Measurements from ENCODE around the gene ERC2. TPM values are rescaled to one million over a fixed set of nuclear protein-coding genes. Genes with fewer than 3 reads are reported as not detected.

Gene ERC2
- total RNA-seq, 1 donor from 2014 or later: 0.35 TPM

GRCh38 chr3:55746808-55747413, 721.4 kb downstream of the ERC2 start:
- no peaks in the 10 kb centered on the region for H3K9me3 Mint-ChIP-seq (ENCODE audit: unreplicated experiment)
- no peak overlapping the region for H3K4me3 Mint-ChIP-seq (ENCODE audit: unreplicated experiment)
- no peak for DNase-seq (ENCODE audit: extremely low spot score, unreplicated experiment)
- H3K36me3 Mint-ChIP-seq (ENCODE audit: unreplicated experiment): no peaks in the 10 kb centered on the region
- TF ChIP-seq CTCF (IDR thresholded peaks at IDR 0.05): peak; percentile 64
- H3K4me1 Mint-ChIP-seq (ENCODE audit: unreplicated experiment): peaks cover 15% of the 10 kb centered on the region
- H3K27me3 Mint-ChIP-seq (ENCODE audit: unreplicated experiment): no peaks in the 10 kb centered on the region
- H3K27ac Mint-ChIP-seq (ENCODE audit: unreplicated experiment): no peak overlapping the region

- H3K9me3 Mint-ChIP-seq (ENCODE audit: unreplicated experiment): no peaks in the 10 kb centered on the region
- H3K27ac Mint-ChIP-seq (ENCODE audit: unreplicated experiment): no peak overlapping the region
- H3K4me1 Mint-ChIP-seq (ENCODE audit: unreplicated experiment): peaks cover 9% of the 10 kb centered on the region
- H3K36me3 Mint-ChIP-seq (ENCODE audit: unreplicated experiment): no peaks in the 10 kb centered on the region
- no peak for DNase-seq (ENCODE audit: extremely low spot score, unreplicated experiment)
- TF ChIP-seq CTCF (IDR thresholded peaks at IDR 0.05): no peak
- H3K4me3 Mint-ChIP-seq (ENCODE audit: unreplicated experiment): no peak overlapping the region
- H3K27me3 Mint-ChIP-seq (ENCODE audit: unreplicated experiment): no peaks in the 10 kb centered on the region
Observed at GRCh38 chr3:55742832-55743136, 725.5 kb downstream of the ERC2 start.

- H3K9me3 Mint-ChIP-seq (ENCODE audit: unreplicated experiment): no peaks in the 10 kb centered on the region
Observed at GRCh38 chr3:55742022-55742831, 726.0 kb downstream of the ERC2 start.

GRCh38 chr3:55737186-55737585, 731.1 kb downstream of the ERC2 start:
- Mint-ChIP-seq H3K27ac (ENCODE audit: unreplicated experiment) (no peak overlapping the region), H3K4me1 (ENCODE audit: unreplicated experiment) (peaks cover 6% of the 10 kb centered on the region), H3K36me3 (ENCODE audit: unreplicated experiment) (no peaks in the 10 kb centered on the region), H3K27me3 (ENCODE audit: unreplicated experiment) (peaks cover 8% of the 10 kb centered on the region), H3K4me3 (ENCODE audit: unreplicated experiment) (no peak overlapping the region), H3K9me3 (ENCODE audit: unreplicated experiment) (no peaks in the 10 kb centered on the region)
- no peak for DNase-seq (ENCODE audit: extremely low spot score, unreplicated experiment)
- TF ChIP-seq CTCF (IDR thresholded peaks at IDR 0.05): no peak

More at GRCh38 chr3:55742022-55742831, 726.0 kb downstream of the ERC2 start:
- DNase-seq (ENCODE audit: extremely low spot score, unreplicated experiment): no peak
- Mint-ChIP-seq H3K27ac (ENCODE audit: unreplicated experiment) (no peak overlapping the region), H3K27me3 (ENCODE audit: unreplicated experiment) (no peaks in the 10 kb centered on the region), H3K4me3 (ENCODE audit: unreplicated experiment) (no peak overlapping the region), H3K4me1 (ENCODE audit: unreplicated experiment) (peaks cover 9% of the 10 kb centered on the region), H3K36me3 (ENCODE audit: unreplicated experiment) (no peaks in the 10 kb centered on the region)
- TF ChIP-seq CTCF (IDR thresholded peaks at IDR 0.05): no peak

- Mint-ChIP-seq H3K27me3 (ENCODE audit: unreplicated experiment) (peaks cover 8% of the 10 kb centered on the region), H3K9me3 (ENCODE audit: unreplicated experiment) (no peaks in the 10 kb centered on the region), H3K36me3 (ENCODE audit: unreplicated experiment) (no peaks in the 10 kb centered on the region), H3K4me1 (ENCODE audit: unreplicated experiment) (no peaks in the 10 kb centered on the region), H3K27ac (ENCODE audit: unreplicated experiment) (no peak overlapping the region), H3K4me3 (ENCODE audit: unreplicated experiment) (no peak overlapping the region)
- no peak for DNase-seq (ENCODE audit: extremely low spot score, unreplicated experiment)
- TF ChIP-seq CTCF (IDR thresholded peaks at IDR 0.05): no peak
Observed at GRCh38 chr3:55735976-55736375, 732.3 kb downstream of the ERC2 start.
